ES-I3 (cell line): Measurements from ENCODE around the gene SH3PXD2B.

Experiments
- H3K36me3 ChIP-seq: 2 replicates; pipeline ENCODE4 v1.6.1; 2013; ENCODE audit warnings: mild to moderate bottlenecking, low read length, control low read depth, moderate library complexity; ENCODE audit not compliant: insufficient read depth
- H3K4me1 ChIP-seq: 2 replicates; pipeline ENCODE4 v1.6.1; 2013; ENCODE audit warnings: mild to moderate bottlenecking, control low read depth, low read length; ENCODE audit not compliant: insufficient read depth
- H3K9ac ChIP-seq: 2 replicates; pipeline ENCODE4 v1.6.1; 2013; ENCODE audit warnings: low read depth, mild to moderate bottlenecking, low read length, moderate library complexity
- H3K9me3 ChIP-seq: 2 replicates; pipeline ENCODE4 v1.6.1; 2013; ENCODE audit warnings: mild to moderate bottlenecking, low read length, moderate library complexity; ENCODE audit not compliant: control insufficient read depth, insufficient read depth

SH3PXD2B gene

GRCh38 chr5:172322028-172322965 is 132.0 kb downstream of the SH3PXD2B start:
- Histone ChIP-seq H3K9me3 (no peaks in the 10 kb centered on the region), H3K36me3 (no peaks in the 10 kb centered on the region), H3K9ac (no peak overlapping the region), H3K4me1 (no peaks in the 10 kb centered on the region; the same call in 1 of the 2 replicates)

- Histone ChIP-seq H3K4me1 (no peaks in the 10 kb centered on the region; the same call in 1 of the 2 replicates), H3K9ac (no peak overlapping the region), H3K36me3 (no peaks in the 10 kb centered on the region), H3K9me3 (no peaks in the 10 kb centered on the region)
Observed at GRCh38 chr5:172321593-172321992, 132.7 kb downstream of the SH3PXD2B start.

GRCh38 chr5:172319708-172320441 is 134.4 kb downstream of the SH3PXD2B start:
- Histone ChIP-seq H3K36me3 (no peaks in the 10 kb centered on the region), H3K9ac (no peak overlapping the region), H3K4me1 (no peaks in the 10 kb centered on the region), H3K9me3 (no peaks in the 10 kb centered on the region)

- Histone ChIP-seq H3K9ac (no peak overlapping the region), H3K9me3 (no peaks in the 10 kb centered on the region), H3K4me1 (no peaks in the 10 kb centered on the region), H3K36me3 (no peaks in the 10 kb centered on the region)
Observed at GRCh38 chr5:172315587-172316493, 138.5 kb downstream of the SH3PXD2B start.

- Histone ChIP-seq H3K9me3 (no peaks in the 10 kb centered on the region), H3K9ac (no peak overlapping the region), H3K4me1 (no peaks in the 10 kb centered on the region), H3K36me3 (no peaks in the 10 kb centered on the region)
Observed at GRCh38 chr5:172313915-172314314, 140.4 kb downstream of the SH3PXD2B start.

GRCh38 chr5:172312286-172312685 is 142.0 kb downstream of the SH3PXD2B start:
- H3K9me3 ChIP-seq, result no peaks in the 10 kb centered on the region

GRCh38 chr5:172311605-172312004 is 142.7 kb downstream of the SH3PXD2B start:
- no peak overlapping the region for H3K9ac ChIP-seq
- no peaks in the 10 kb centered on the region for H3K36me3 ChIP-seq
- H3K9me3 ChIP-seq, result no peaks in the 10 kb centered on the region
- no peaks in the 10 kb centered on the region for H3K4me1 ChIP-seq

More at GRCh38 chr5:172312286-172312685, 142.0 kb downstream of the SH3PXD2B start:
- Histone ChIP-seq H3K4me1 (no peaks in the 10 kb centered on the region), H3K9ac (no peak overlapping the region), H3K36me3 (no peaks in the 10 kb centered on the region)

GRCh38 chr5:172311026-172311425 is 143.3 kb downstream of the SH3PXD2B start:
- H3K4me1 ChIP-seq, result no peaks in the 10 kb centered on the region
- H3K9ac ChIP-seq, result no peak overlapping the region
- H3K36me3 ChIP-seq, result no peaks in the 10 kb centered on the region
- H3K9me3 ChIP-seq, result no peaks in the 10 kb centered on the region

GRCh38 chr5:172305380-172305779 is 148.9 kb downstream of the SH3PXD2B start:
- Histone ChIP-seq H3K9me3 (peaks cover 4% of the 10 kb centered on the region; the same call in 1 of the 2 replicates), H3K4me1 (peaks cover 6% of the 10 kb centered on the region; the same call in 1 of the 2 replicates), H3K36me3 (no peaks in the 10 kb centered on the region), H3K9ac (no peak overlapping the region)

- peaks cover 4% of the 10 kb centered on the region; the same call in 1 of the 2 replicates for H3K9me3 ChIP-seq
- peaks cover 6% of the 10 kb centered on the region; the same call in 1 of the 2 replicates for H3K4me1 ChIP-seq
- H3K36me3 ChIP-seq, result no peaks in the 10 kb centered on the region
- peak overlapping the region; percentile 36; the same call in 1 of the 2 replicates for H3K9ac ChIP-seq
Observed at GRCh38 chr5:172303572-172304335, 150.6 kb downstream of the SH3PXD2B start.

GRCh38 chr5:172303162-172303561 is 151.2 kb downstream of the SH3PXD2B start:
- Histone ChIP-seq H3K9ac (peak overlapping the region; percentile 36; the same call in 1 of the 2 replicates), H3K36me3 (no peaks in the 10 kb centered on the region), H3K4me1 (peaks cover 6% of the 10 kb centered on the region; the same call in 1 of the 2 replicates), H3K9me3 (peaks cover 4% of the 10 kb centered on the region; the same call in 1 of the 2 replicates)

GRCh38 chr5:172302047-172302710 is 152.1 kb downstream of the SH3PXD2B start:
- no peaks in the 10 kb centered on the region for H3K36me3 ChIP-seq

More at GRCh38 chr5:172302047-172302710, 152.1 kb downstream of the SH3PXD2B start:
- Histone ChIP-seq H3K9ac (no peak overlapping the region), H3K9me3 (peaks cover 4% of the 10 kb centered on the region; the same call in 1 of the 2 replicates), H3K4me1 (peaks cover 6% of the 10 kb centered on the region; the same call in 1 of the 2 replicates)
